Uterus (tissue), 4 donors: ENCODE results near the gene MMP17. TPM values are rescaled to one million over a fixed set of nuclear protein-coding genes. Genes with fewer than 3 reads are reported as not detected.

Source experiments
- DNase-seq, 2 donors: peaks; one replicate each; pipeline ENCODE4 v3.0.0-alpha.2; 2019 to 2020
- H3K27ac ChIP-seq, 2 donors: fragments of 200-600 bp; sonication (generic); 1 replicate in 1 of 2; 2 replicates in 1 of 2; pipeline ENCODE4 v1.5.1; 2016 to 2018
- H3K27me3 ChIP-seq, 2 donors: fragments of 200-600 bp; sonication (generic); one replicate each; pipeline ENCODE4 v1.5.1; 2018 to 2019; ENCODE audit warnings: control low read depth in 1 of 2
- H3K36me3 ChIP-seq, 2 donors: fragments of 200-600 bp; sonication (generic); one replicate each; pipeline ENCODE4 v1.5.1; 2019; ENCODE audit warnings: control low read depth in 1 of 2
- H3K4me1 ChIP-seq, 2 donors: fragments of 200-600 bp; sonication (generic); one replicate each; pipeline ENCODE4 v1.5.1; 2018 to 2019; ENCODE audit warnings: control low read depth in 1 of 2
- H3K4me3 ChIP-seq, 2 donors: fragments of 200-600 bp; sonication (generic); 1 replicate in 1 of 2; 2 replicates in 1 of 2; pipeline ENCODE4 v1.5.1; 2018 to 2019; ENCODE audit warnings: mild to moderate bottlenecking in 1 of 2
- H3K9me3 ChIP-seq, 2 donors: fragments of 200-600 bp; sonication (generic); one replicate each; pipeline ENCODE4 v1.5.1; 2019; ENCODE audit warnings: control low read depth in 1 of 2
- CTCF ChIP-seq, 4 experiments: fragments of 200-600 bp in 2 of 4; fragments of 450-650 bp in 2 of 4; sonication (generic) in 2 of 4; IDR thresholded peaks; one replicate each; pipeline ENCODE4 v1.5.1; 2016 to 2019; ENCODE audit warnings: antibody characterized with exemption in 4 of 4, mild to moderate bottlenecking in 2 of 4, moderate library complexity in 1 of 4
- POLR2A ChIP-seq, 2 donors: fragments of 450-650 bp; IDR thresholded peaks; one replicate each; pipeline ENCODE4 v1.6.1; 2016; ENCODE audit warnings: antibody characterized with exemption in 2 of 2, mild to moderate bottlenecking in 1 of 2, moderate library complexity in 1 of 2
- intact Hi-C: fragments of 100-400 bp; cut with DNase I; formaldehyde crosslinking; loops from one replicate; pipeline ENCODE4 v1.15.1; 2023; ENCODE audit warnings: low total_unique reads
- total RNA-seq, 4 donors: library from RNA; depleted of rRNA in 3 of 4; stranded (reverse); fragments of >200 nt in 3 of 4; gene quantifications; one replicate each; pipeline versions ENCODE4 v1.1.0 to v1.2.4, GENCODE V29; 2014 to 2023
- donor health status: DM: yes; HTN: yes; CAD: no.

The MMP17 gene
- total RNA-seq, 4 donors from 2014 or later, result 0.26 to 17.4 (median 5.0) TPM

DNA sequence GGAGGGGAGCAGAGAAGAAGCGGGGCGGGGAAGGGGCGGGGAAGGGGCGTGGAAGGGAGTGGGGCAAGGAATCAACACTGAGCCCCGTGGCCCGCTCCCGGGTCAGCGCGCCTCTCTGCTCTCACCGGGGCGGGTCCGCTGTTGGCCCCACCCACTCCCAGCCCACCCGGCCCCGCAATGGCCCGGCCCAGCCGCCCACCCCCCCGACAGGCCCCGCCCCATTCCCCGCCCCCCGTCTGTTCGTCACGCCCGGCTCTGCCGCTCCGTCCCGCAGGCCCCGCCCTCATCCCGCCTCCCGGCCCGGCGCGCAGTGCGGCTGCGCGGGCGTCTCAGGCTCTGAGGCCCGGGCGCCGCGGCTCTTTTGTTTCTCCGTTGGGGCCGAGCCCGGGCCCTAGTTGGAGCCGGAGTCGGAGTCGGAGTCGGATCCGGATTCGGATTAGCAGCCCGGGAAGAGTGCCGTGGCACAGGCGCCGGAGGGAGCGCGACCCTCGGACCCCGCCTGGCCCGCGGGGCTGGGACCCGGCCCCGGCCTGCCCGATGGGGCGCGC, 66.2 kb downstream of the MMP17 start, which contains the start of gene ULK1:
Gene ULK1, plus strand, starts transcription at position 310 of the 548 bp plus-strand sequence. CDS start 380 bp downstream, outside the sequence.
- intact Hi-C loops, result loop anchor here (2.0 kb wide), 1 partner anchor 54 kb away; the partner anchor contains the start of gene EP400
- DNase-seq, result peak; percentile 94 to 96
- peaks cover 0 to 7% of the 10 kb centered on the region in 2 donors for H3K4me1 ChIP-seq
- TF ChIP-seq CTCF (IDR thresholded peaks at IDR 0.05) (no peak), POLR2A (IDR thresholded peaks at IDR 0.05) (peak; percentile 95 to 96)
- H3K27me3 ChIP-seq, result no peaks in the 10 kb centered on the region
- no peaks in the 10 kb centered on the region for H3K9me3 ChIP-seq
- H3K4me3 ChIP-seq, result peak within 1 kb of the TSS; percentile 60 to 86
- no peaks in the 10 kb centered on the region for H3K36me3 ChIP-seq
- peak within 1 kb of the TSS; percentile 96 to 97 for H3K27ac ChIP-seq

- DNase-seq, result peak in 1 of 2 donors; percentile 36
- intact Hi-C loops, result loop anchor here (2.0 kb wide), 1 partner anchor 54 kb away; the partner anchor contains the start of gene EP400
- Histone ChIP-seq H3K27me3 (no peaks in the 10 kb centered on the region), H3K4me1 (peaks cover 0 to 7% of the 10 kb centered on the region in 2 donors), H3K9me3 (no peaks in the 10 kb centered on the region), H3K4me3 (peak overlapping the region; percentile 60 to 86), H3K27ac (peak overlapping the region; percentile 96 to 97), H3K36me3 (no peaks in the 10 kb centered on the region)
- TF ChIP-seq POLR2A (IDR thresholded peaks at IDR 0.05) (no peak), CTCF (IDR thresholded peaks at IDR 0.05) (no peak)
These were observed 66.9 kb downstream of the MMP17 start for GRCh38 chr12:131894981-131895639.

DNA sequence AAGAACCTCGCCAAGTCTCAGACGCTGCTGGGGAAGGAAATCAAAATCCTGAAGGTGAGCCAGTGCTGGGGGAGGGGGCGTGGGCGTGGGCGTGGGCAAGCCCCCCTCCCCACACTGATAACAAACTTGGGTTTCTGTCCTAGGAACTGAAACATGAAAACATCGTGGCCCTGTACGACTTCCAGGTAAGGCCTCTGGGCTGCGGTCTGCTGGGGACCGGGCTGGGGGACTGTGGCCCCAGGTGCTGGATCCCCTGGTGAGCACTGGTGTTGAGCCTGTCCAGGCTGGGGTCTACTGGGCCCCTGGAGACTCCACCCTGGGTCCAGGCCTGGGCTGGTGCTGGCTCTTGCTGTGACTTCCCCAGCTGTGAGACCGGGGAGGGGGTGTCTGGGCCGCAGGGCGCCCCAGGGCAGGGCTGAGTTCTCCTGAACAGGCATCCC, 67.5 kb downstream of the MMP17 start:
- intact Hi-C loops, result loop anchor here (2.0 kb wide), 1 partner anchor 53 kb away; the partner anchor contains the start of gene EP400

DNA sequence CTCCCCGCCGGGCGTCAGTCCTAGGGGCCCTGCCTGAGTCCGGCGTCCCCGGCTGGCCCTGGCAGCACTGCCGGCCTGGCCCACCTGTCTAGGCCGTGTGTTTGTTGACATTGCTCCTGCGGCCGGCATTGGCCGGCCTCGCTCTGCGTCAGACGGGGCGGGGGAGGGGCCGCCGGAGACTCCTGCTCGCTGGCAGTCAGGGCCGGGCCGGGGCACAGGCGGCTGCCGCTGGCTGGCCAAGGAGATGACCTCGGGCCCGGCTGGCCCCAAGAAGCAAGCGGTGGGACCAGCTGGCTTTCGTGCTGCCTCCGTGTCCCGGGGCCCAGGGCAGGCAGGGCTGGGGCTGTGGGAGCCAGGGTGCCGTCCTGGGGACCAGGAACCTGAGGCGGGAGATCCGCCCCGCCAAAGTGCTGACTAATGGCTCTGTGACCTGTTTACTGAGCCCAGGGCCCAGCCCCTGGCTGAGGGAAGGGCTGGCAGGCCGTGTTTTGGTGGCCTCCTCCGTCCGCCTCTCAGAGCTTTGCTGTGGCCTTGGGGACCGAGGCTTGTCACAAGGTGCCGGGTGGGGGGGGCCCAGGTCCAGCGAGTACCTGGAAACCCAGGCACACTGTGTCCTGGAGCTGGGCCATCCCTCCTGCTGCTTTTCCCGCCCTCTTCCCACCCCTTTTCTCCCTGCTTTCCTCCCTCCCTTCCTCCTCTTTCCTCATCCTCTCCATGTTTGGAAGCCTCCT, 68.1 kb downstream of the MMP17 start:
- H3K4me1 ChIP-seq, result peaks cover 0 to 7% of the 10 kb centered on the region in 2 donors
- intact Hi-C loops, result no loop called here
- TF ChIP-seq CTCF (IDR thresholded peaks at IDR 0.05), result no peak
- TF ChIP-seq POLR2A (IDR thresholded peaks at IDR 0.05), result peak; percentile 96

More for the DNA sequence above, 67.5 kb downstream of the MMP17 start:
- no peak for DNase-seq
- Histone ChIP-seq H3K27ac (peak overlapping the region; percentile 96 to 97), H3K4me3 (peak overlapping the region; percentile 60 to 86), H3K36me3 (no peaks in the 10 kb centered on the region), H3K27me3 (no peaks in the 10 kb centered on the region), H3K4me1 (peaks cover 0 to 7% of the 10 kb centered on the region in 2 donors), H3K9me3 (no peaks in the 10 kb centered on the region)
- TF ChIP-seq POLR2A (IDR thresholded peaks at IDR 0.05), result no peak
- TF ChIP-seq CTCF (IDR thresholded peaks at IDR 0.05), result no peak

More for the DNA sequence above, 68.1 kb downstream of the MMP17 start:
- no peaks in the 10 kb centered on the region for H3K36me3 ChIP-seq
- peak overlapping the region; percentile 96 to 97 for H3K27ac ChIP-seq
- no peaks in the 10 kb centered on the region for H3K27me3 ChIP-seq
- DNase-seq, result peak; percentile 85 to 95
- peak overlapping the region; percentile 60 to 86 for H3K4me3 ChIP-seq
- no peaks in the 10 kb centered on the region for H3K9me3 ChIP-seq
